IPS-20b (cell line): ENCODE measurements around the gene VAV3.

Source experiments
- H3K27ac ChIP-seq: one replicate; pipeline ENCODE4 v1.5.1; 2013; ENCODE audit warnings: low read length
- H3K27me3 ChIP-seq: 2 replicates; pipeline ENCODE4 v1.6.1; 2013; ENCODE audit warnings: mild to moderate bottlenecking, low read length, inconsistent platforms; ENCODE audit not compliant: insufficient read depth
- H3K36me3 ChIP-seq: 2 replicates; pipeline ENCODE4 v1.6.1; 2013; ENCODE audit warnings: low read depth, mild to moderate bottlenecking, inconsistent platforms, low read length, moderate library complexity; ENCODE audit not compliant: insufficient read depth
- H3K4me1 ChIP-seq: 2 replicates; pipeline ENCODE4 v1.6.1; 2013; ENCODE audit warnings: mild to moderate bottlenecking, control low read depth, inconsistent platforms, low read length, moderate library complexity; ENCODE audit not compliant: insufficient read depth
- H3K4me3 ChIP-seq: 2 replicates; pipeline ENCODE4 v1.5.1; 2013; ENCODE audit warnings: mild to moderate bottlenecking, low read length, inconsistent platforms
- H3K9ac ChIP-seq: 2 replicates; pipeline ENCODE4 v1.6.1; 2013; ENCODE audit warnings: low read depth, mild to moderate bottlenecking, inconsistent platforms, low read length, moderate library complexity
- H3K9me3 ChIP-seq: 2 replicates; pipeline ENCODE4 v1.6.1; 2013; ENCODE audit warnings: mild to moderate bottlenecking, low read depth, low read length, inconsistent platforms; ENCODE audit not compliant: insufficient read depth

VAV3 gene

DNA sequence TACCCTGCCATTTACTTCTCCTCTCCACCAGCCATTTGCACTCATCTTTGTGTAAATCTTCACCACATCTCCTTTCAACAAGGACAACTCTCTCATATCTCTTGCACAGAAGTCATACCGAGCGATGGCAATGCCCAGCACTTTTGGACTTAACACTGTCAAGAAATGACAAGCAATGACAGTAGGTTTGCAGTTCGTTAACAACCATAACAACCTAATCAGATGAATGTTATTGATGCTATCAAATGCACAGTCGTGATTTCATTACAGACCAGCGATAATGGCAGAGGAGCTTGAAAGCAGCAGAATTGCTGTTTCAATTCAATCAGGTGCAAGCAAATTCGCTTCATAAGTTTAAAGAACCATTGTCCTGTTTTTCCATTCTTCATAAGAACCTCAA, 390.9 kb downstream of the VAV3 start:
- Histone ChIP-seq H3K36me3 (no peaks in the 10 kb centered on the region), H3K27ac (no peak overlapping the region), H3K4me1 (no peaks in the 10 kb centered on the region)

DNA sequence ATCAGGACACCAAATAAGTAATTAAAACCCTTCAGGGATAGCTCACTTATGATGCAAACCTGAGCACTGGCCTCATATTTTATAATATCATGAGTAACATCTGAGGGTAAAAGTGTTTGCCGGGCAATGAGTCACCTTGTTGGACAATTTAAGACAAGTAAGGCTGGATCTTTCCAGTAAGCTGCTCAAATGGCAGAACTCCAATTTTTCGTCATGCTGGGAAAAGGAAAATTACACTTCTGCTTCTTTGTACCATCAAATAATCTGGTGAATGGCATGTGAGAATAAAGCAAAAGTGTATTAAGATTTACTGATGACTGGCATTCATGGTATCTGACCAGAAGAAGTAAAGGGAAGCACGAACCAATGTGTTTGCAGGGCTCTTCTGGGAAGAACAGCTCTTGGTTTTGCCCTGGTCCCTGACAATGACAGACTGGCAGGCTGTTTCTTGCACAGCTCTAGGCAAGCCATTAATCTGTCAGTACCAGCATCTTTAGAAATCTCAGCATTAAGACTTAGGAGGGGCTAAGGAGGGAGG, 392.2 kb downstream of the VAV3 start:
- H3K9ac ChIP-seq = no peak overlapping the region

More for the DNA sequence above, 390.9 kb downstream of the VAV3 start:
- H3K9me3 ChIP-seq = no peaks in the 10 kb centered on the region
- no peak overlapping the region for H3K4me3 ChIP-seq
- H3K27me3 ChIP-seq = no peaks in the 10 kb centered on the region
- no peak overlapping the region for H3K9ac ChIP-seq

DNA sequence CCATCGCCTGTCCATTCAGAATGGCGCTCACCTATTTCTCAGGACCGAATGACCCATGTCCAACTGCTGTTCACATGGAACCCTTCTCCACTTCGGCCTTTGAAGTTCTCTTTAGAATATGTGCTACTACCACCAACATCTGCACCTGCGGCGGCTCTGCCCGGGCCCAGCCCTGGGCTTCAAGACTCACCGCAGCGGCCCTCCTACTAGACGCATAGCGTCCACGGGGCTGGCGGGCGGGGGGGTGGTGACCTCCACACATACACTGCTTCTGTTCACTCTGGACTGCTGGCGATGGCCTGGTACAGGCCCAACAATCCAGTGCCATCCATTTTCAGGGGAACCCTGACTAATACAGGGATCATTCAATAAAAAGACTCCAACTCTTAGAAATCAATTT, 394.2 kb downstream of the VAV3 start:
- Histone ChIP-seq H3K27ac (no peak overlapping the region), H3K27me3 (no peaks in the 10 kb centered on the region), H3K36me3 (no peaks in the 10 kb centered on the region), H3K4me3 (no peak overlapping the region), H3K9ac (no peak overlapping the region), H3K4me1 (no peaks in the 10 kb centered on the region), H3K9me3 (no peaks in the 10 kb centered on the region)

More for the DNA sequence above, 392.2 kb downstream of the VAV3 start:
- no peak overlapping the region for H3K4me3 ChIP-seq
- H3K4me1 ChIP-seq = no peaks in the 10 kb centered on the region
- no peaks in the 10 kb centered on the region for H3K9me3 ChIP-seq
- no peak overlapping the region for H3K27ac ChIP-seq
- no peaks in the 10 kb centered on the region for H3K27me3 ChIP-seq
- H3K36me3 ChIP-seq = no peaks in the 10 kb centered on the region

DNA sequence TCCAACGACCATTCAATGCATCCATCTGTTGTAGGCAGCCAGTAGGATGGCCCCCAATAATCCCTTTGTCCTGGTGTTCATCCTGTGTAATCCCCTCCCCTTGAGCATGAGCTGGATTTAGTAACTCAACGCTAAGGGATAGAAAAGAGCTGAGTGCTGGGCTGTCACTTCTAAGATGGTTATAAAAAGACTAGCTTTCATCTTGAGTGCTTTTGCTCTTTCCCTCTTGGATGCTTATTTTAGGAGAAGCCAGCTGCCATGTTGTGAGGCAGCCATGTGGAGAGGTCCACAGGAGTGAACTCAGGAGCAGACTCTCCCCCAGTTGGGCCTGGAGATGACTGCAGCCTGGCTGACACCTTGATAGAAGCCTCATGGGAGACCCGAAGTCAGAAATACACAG, 401.5 kb downstream of the VAV3 start:
- no peaks in the 10 kb centered on the region; the same call in 1 of the 2 replicates for H3K4me1 ChIP-seq
- no peak overlapping the region for H3K27ac ChIP-seq
- no peak overlapping the region for H3K4me3 ChIP-seq
- H3K9me3 ChIP-seq = no peaks in the 10 kb centered on the region
- H3K9ac ChIP-seq = no peak overlapping the region
- no peaks in the 10 kb centered on the region for H3K27me3 ChIP-seq
- H3K36me3 ChIP-seq = no peaks in the 10 kb centered on the region

DNA sequence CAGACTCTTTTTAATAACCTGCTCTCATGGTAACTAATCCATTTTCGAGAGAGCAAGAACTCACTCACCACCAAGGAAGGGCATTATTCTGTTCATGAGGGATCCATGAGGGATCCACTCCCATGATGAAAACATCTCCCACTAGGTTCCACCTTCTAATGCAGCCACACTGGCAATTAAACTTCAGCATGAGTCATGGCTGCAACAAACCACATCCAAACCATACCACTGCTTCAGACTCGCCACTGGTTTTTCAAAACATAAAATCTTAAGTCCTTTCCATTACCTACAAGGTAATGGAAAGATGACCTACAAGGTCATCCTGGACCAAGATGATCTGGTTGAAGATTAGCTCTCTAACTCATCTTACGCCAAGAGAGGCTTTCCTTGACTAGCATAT, 405.1 kb downstream of the VAV3 start:
- Histone ChIP-seq H3K36me3 (no peaks in the 10 kb centered on the region), H3K4me1 (no peaks in the 10 kb centered on the region; the same call in 1 of the 2 replicates), H3K9ac (no peak overlapping the region), H3K27me3 (no peaks in the 10 kb centered on the region), H3K4me3 (no peak overlapping the region), H3K9me3 (no peaks in the 10 kb centered on the region), H3K27ac (no peak overlapping the region)

DNA sequence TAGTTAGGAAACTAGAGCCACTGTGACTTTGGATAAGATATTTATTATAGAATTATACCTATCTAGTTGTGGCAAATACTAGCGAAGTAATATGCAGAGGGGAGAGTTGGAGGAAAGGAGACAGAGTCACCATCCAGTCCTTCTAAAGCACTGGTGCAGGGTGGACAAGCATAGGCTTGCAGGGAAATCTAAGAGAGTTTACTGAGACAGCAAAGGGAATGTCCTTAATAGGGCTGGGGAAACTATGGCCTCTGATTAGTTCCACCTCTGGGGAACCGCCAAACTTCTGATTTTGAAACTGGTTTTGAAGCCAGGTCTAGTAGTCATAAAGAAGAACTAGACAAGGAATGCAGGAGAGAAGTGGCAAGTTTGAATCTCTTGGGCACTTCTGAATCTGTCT, 407.9 kb downstream of the VAV3 start:
- no peaks in the 10 kb centered on the region for H3K36me3 ChIP-seq
- no peaks in the 10 kb centered on the region for H3K27me3 ChIP-seq
- H3K9ac ChIP-seq = no peak overlapping the region
- no peaks in the 10 kb centered on the region for H3K9me3 ChIP-seq
- H3K4me3 ChIP-seq = no peak overlapping the region
- no peak overlapping the region for H3K27ac ChIP-seq
- H3K4me1 ChIP-seq = no peaks in the 10 kb centered on the region

DNA sequence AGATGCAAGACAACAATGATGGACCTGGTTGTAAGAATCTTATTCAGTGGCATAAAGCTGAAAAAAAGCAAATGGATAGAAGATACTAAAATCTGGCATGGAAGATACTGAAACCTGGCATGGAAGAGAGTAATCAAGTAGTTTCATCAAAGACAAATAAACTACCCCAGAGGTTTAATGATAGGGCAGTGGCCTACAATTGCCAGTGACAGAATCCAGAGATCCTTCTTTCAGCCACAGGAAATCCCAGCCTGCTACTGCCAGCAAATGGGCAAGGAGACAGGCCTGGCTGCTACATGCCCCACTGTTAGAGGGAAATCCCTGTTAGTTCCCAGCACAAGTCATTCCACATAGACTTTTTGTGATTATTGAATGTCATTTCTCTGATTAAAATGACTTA, 409.4 kb downstream of the VAV3 start:
- Histone ChIP-seq H3K4me1 (no peaks in the 10 kb centered on the region), H3K36me3 (no peaks in the 10 kb centered on the region), H3K4me3 (no peak overlapping the region), H3K9ac (no peak overlapping the region), H3K27ac (no peak overlapping the region), H3K27me3 (no peaks in the 10 kb centered on the region), H3K9me3 (no peaks in the 10 kb centered on the region)

DNA sequence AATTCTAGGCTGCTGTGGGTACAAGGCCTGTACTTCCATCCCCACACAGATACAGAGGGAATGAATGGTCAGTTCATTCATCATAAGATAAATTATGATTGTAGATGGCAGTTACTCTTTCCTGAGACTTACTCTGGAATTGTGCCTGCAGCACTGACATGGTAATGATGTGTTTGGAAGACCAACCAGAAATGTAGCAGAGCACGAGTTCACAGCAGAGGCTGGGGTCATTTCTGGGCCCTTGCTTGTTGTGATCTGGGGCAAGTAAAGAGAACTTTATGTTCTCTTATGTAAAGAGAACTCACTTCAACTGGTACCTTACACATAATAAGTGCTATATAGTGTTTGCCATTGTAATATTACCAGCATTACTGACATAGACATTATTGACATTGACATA, 412.2 kb downstream of the VAV3 start:
- no peak overlapping the region for H3K4me3 ChIP-seq
- no peaks in the 10 kb centered on the region for H3K4me1 ChIP-seq
- no peak overlapping the region for H3K27ac ChIP-seq
- no peaks in the 10 kb centered on the region for H3K27me3 ChIP-seq
- no peaks in the 10 kb centered on the region for H3K9me3 ChIP-seq
- no peaks in the 10 kb centered on the region for H3K36me3 ChIP-seq
- H3K9ac ChIP-seq = no peak overlapping the region

DNA sequence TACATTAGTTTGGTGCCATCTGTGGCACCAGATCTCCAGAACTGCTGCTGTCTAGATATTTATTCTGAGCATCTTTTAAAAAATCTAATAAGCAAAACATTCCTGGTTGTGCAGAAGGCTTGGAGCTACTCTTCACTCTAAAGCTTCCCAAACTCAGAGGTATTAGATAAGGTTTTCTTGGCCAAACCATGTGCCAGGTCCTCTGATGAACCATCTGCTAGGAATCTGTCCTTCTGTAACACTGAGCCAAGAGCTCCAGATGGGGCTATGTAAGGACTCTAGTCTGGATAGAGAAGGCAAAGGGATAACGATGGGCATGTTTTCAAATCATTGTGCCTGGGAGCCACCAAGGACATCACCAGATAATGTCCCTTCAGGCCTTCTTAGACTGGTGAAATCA, 413.5 kb downstream of the VAV3 start:
- Histone ChIP-seq H3K36me3 (no peaks in the 10 kb centered on the region), H3K27ac (no peak overlapping the region), H3K27me3 (no peaks in the 10 kb centered on the region), H3K4me1 (no peaks in the 10 kb centered on the region), H3K9me3 (no peaks in the 10 kb centered on the region), H3K9ac (no peak overlapping the region), H3K4me3 (no peak overlapping the region)

DNA sequence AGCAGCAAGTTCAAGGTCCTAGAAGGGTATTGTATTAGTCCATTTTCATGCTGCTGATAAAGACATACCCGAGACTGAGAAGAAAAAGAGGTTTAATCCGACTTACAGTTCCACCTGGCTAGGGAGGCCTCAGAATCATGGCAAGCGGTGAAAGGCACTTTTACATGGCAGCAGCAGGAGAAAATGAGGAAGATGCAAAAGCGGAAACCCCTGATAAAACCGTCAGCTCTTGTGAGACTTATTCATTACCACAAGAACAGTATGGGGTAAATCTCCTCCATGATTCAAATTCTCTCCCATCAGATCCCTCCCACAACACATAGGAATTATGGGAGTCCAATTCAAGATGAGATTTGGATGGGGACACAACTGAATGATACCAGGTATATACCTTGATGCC, 414.6 kb downstream of the VAV3 start:
- no peaks in the 10 kb centered on the region; the same call in 1 of the 2 replicates for H3K9me3 ChIP-seq
- no peaks in the 10 kb centered on the region for H3K27me3 ChIP-seq
- H3K36me3 ChIP-seq = no peaks in the 10 kb centered on the region
- no peak overlapping the region for H3K4me3 ChIP-seq
- no peak overlapping the region for H3K27ac ChIP-seq
- no peaks in the 10 kb centered on the region for H3K4me1 ChIP-seq
- H3K9ac ChIP-seq = no peak overlapping the region

DNA sequence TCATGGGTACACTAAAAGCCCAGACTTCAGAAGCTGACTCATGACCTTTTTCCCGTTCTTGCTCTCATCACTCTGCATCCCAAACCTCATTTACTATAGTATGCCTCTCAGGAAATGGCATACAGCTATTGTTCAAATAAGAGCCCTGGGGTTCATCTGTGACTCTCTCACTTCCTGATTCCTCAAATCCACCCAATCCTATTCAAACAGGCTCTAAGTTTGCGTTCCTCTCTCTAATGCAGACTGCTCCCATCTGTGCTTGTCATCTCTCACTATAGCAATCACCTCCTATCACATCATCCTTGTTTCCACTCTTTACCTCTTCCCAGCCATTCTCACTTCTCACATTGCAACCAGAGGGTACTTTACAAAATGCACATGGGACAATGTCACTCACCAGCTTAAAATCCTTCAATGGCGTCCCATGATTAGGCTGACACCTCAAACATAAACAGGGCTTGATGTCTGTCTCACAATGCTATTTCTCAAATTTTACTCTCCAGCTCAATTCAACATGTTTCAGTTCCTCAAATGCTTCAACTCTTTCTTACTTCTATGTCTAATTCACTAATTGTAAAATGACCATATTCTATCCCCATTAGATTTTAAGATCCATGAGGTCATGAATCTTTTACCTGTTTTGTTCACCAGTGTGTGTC, 415.7 kb downstream of the VAV3 start:
- no peaks in the 10 kb centered on the region for H3K4me1 ChIP-seq
- H3K27ac ChIP-seq = no peak overlapping the region
- H3K9me3 ChIP-seq = no peaks in the 10 kb centered on the region; the same call in 1 of the 2 replicates

DNA sequence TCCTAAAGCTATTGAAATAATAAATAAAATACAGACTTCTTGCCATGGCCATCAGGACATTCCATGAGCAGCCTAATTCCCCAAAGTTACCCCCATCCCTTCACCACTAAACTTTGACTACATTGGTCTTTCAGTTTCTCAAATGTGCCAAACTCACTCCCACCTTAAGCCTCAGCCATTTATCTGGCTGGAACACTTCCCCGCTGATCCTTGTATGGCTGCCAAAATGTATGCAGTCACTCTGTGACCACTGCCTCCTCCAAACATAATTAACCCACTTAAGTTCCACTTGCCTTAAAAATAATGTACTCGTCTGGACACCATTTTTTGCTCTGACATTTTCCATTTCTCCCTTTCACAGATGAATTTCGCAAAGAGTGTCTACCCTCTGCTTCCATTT, 416.7 kb downstream of the VAV3 start:
- no peaks in the 10 kb centered on the region for H3K27me3 ChIP-seq
- H3K9me3 ChIP-seq = no peaks in the 10 kb centered on the region; the same call in 1 of the 2 replicates
- H3K4me3 ChIP-seq = no peak overlapping the region
- H3K9ac ChIP-seq = no peak overlapping the region
- H3K27ac ChIP-seq = no peak overlapping the region
- no peaks in the 10 kb centered on the region for H3K36me3 ChIP-seq
- no peaks in the 10 kb centered on the region for H3K4me1 ChIP-seq

More for the DNA sequence above, 415.7 kb downstream of the VAV3 start:
- Histone ChIP-seq H3K27me3 (no peaks in the 10 kb centered on the region), H3K4me3 (no peak overlapping the region), H3K36me3 (no peaks in the 10 kb centered on the region), H3K9ac (no peak overlapping the region)
